Medulla oblongata (tissue), 1 donor: ENCODE data around the gene KCNK15.
A peak's percentile ranks its signal among the peaks of the same experiment; 100 is the strongest.
"Not testable (repeated sequence)": the region's sequence is repeated elsewhere in the genome, so short reads cannot be mapped to it uniquely, and the experiment has no call there.

ENCODE experiments used
- DNase-seq: peaks from one replicate; pipeline ENCODE4 v3.0.0-alpha.2; 2015; ENCODE audit errors: extremely low spot score

Gene KCNK15

DNA sequence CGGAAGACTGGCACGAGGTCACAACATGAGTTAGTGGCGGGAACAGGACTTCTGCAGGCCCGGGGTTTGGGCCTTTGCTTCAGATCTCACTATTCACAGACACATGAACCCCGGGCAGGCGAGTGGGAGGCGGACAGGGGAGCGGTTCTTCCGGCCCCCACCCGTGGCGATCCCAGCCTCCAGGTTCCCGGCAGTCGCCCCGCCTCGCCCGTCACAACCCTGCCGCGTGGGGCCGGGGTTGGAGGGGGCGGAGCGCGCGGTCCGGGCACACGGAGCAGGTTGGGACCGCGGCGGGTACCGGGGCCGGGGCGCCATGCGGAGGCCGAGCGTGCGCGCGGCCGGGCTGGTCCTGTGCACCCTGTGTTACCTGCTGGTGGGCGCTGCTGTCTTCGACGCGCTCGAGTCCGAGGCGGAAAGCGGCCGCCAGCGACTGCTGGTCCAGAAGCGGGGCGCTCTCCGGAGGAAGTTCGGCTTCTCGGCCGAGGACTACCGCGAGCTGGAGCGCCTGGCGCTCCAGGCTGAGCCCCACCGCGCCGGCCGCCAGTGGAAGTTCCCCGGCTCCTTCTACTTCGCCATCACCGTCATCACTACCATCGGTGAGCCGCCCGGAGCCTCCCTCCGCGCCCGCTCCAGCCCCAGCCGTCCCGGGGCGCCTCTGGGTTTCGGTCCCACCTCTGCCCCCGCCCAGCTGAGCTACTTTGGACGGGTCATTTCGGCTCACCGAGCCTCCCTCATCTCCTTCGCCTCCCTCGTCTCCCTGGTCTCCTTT lies at the start of gene KCNK15:
Gene KCNK15 (plus strand): TSS at position 268 of the 769 bp plus-strand sequence. CDS start 46 bp downstream, at position 314.
- DNase-seq = no peak

DNA sequence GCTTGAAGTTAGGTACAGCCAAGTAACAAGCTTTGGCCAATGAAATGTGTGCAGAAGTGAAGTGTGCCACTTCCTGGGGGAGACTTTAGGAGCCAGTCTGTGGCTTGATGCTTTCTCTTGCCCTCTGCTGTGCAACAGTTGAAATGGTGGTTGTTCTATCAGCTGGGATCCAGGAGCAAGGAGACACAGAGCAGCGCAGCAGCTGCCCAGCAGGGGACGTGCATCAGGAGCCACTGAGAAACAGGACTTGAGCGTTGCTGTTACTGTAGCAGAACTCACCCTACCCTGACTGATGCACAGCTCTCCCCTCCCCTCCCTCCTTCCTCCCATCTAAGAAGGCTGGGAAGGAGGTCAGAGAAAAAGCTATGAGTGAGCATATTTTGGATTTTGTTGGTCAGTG lies 49.4 kb upstream of the KCNK15 start:
- DNase-seq = no peak

DNA sequence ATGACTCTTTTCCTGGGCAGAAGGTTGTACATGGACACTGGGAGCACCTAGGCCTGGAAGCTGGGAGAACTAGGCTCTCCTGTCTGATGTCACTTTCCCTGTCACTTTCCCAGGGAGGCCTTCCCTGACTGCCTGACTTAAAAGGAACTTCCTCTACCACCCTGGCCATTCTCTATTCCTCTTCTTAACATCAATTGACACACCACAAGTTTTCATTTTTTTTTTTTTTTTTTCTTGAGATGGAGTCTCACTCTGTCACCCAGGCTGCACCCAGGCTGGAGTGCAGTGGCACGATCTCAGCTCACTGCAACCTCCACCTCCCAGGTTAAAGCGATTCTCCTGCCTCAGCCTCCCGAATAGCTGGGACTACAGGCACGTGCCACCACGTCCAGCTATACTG lies 48.6 kb upstream of the KCNK15 start:
- DNase-seq = not testable (repeated sequence)

DNA sequence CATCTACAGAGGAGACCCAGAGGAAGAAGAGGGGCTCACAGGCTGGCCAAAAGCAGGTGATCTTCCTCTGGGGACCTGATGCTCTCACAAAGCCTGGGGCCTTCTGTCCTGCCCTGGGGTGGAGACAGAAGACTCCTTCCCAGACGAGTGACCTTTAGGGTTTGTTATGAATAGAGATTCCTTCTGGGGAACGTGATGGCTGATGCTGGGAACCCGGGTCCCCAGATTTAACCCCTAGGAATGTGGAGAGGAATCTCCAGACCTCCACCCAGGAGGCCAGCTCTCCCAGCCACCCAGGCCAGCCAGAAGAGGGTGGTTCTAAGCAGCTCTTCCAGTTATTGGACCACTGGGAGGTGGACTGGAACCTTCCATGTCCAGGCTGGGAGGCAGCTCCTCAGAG lies 47.3 kb upstream of the KCNK15 start:
- no peak for DNase-seq

DNA sequence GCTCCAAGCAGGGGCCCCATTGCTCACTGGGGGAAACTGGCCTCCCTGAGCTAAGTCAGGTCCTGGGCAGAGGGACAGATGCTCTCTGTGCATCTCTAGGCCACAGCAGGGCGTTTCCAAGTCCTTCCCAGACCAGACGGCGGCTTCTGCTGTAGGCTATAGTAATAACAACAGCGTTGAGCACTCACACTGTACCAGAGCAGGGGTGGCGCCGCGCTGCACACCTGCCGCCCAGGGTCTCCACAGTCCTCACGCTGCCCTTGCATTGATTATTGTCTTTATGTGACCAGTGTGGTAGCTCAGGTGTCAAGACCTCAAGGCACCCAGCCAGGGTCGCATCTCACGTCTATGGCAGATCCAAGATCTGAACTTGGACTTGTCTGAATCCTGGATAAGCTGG lies 45.4 kb upstream of the KCNK15 start:
- no peak for DNase-seq

DNA sequence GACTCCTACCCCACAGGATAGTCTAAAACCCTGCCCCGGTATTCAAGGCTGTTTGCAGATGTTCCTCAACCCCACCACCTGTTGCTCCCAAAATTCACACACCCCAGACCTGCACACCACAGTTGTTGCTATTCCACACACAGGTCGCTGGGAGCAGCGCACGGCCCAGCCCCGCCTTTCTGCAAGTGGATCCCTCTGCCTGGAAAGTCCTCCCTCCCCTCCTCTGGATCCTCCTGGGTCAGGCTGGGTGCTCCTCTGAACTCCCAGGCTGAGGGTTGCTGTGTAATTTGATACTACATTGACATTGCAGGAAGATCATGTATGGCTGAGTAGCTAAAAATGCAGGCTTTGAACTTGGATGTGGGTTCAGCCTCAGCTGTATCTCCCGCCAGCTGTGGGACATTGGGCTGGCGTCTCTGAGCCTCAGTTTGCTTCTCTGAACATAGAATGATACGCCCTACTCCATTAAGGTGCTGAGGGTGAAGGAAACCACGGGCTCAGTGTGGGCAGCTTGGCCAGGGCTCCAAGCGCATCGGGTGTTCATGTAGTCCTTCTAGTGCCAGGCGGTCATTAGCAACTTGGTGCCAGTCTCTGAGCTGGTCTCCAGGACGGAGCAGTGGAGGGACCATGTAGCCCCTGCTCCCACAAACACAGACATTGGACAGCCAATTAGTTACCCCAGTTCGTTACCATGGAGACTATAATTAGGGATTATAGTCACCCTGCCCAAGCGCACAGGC lies 44.4 kb upstream of the KCNK15 start:
- DNase-seq = no peak

DNA sequence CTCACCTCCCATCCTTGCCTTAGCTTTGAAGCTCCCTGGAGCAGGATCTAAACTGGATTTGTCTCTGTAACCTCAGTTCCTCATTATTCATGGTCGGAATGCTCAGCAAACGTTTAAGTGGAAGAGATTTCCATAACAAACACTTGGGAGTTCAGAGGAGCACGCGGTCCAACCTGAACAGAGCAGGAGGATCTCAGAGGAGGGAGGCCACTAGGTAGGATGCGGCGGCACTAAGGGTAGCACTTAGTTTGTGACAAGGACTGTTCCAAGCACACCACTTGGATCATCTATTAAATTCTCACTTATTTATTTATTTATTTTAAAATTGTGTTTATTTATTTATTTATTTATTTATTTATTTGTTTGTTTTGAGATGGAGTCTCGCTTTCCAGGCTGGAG lies 43.8 kb upstream of the KCNK15 start:
- DNase-seq = no peak

DNA sequence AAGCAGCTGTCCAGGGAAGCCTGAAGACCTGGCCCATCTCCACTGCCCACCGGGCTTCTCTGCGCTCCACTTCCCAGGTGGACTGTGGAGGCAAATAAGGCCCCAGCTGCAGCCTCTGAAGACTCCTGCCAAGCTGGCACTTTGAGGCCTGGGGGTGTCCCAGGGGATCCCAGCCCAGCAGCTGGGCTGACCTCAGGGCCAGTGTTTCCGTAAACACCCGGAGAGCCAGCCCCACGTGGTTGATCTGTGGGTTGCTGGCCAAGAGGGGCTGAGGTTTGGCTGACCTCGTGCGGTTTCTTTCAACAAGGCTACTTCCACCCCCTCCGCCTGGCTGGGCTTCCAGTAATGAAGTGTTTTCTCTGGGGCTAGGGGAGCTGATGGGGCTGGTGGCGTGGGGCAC lies 42.9 kb upstream of the KCNK15 start:
- peak; percentile 87 for DNase-seq

DNA sequence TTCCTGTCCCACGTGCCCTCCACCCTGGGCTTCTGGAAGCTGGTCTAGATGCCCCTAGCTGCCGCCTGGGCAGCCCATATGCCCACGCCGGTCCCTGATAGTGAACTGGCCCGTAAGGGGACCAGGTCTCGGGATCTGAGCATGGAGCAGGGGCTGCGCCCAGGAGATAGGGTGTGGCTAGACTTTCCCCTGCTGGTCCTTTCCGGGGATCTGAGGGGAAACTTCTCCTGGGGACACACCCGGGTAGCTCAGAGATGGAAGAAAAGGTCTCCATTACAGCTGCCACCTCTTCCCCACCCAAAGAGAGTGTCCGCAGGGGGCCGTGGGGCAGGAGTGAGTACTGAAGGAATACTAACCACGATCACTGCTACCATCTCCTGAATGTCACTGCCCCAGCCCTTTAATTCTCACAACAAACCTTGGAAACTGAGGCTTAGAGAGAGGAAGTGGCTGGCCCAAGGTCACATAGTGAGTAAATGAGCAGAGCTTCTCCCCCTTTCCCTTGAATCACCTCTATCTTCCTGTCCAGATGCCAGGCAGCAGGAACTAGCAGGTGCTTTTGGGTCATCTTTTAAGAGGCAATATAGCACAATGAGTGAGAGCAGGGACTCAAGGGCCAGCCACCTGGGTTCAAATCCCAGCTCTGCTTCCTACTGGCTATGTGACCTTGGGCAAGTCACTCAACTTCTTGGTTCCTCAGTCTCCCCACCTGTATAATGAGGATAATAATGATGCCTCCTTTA lies 42.3 kb upstream of the KCNK15 start:
- DNase-seq = no peak

DNA sequence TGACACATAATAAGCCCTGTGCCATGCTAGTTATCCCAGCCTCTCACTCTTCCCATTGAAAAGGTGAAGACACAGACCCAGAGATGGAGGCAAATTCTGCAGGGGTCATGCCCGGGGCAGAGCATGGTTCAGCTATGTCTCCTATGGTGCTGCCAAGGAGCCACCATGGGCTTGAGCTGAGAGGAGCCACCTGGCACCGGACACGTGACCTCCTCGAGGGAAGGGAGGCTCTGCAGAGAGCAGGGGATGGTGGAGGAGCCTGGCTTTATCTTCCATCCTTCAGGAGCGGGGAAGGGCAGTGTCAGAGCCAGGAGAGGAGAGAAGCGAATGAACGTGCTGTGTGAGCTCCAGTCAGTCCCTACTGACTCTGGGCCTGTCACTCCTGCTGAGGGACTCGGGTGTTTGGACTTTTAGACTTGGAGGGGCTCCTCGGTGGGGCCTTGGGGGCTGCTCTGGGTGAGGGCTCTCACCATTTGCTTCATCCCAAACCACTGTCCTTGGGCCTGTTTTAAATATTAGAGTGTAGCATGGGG lies 41.6 kb upstream of the KCNK15 start:
- DNase-seq = no peak

DNA sequence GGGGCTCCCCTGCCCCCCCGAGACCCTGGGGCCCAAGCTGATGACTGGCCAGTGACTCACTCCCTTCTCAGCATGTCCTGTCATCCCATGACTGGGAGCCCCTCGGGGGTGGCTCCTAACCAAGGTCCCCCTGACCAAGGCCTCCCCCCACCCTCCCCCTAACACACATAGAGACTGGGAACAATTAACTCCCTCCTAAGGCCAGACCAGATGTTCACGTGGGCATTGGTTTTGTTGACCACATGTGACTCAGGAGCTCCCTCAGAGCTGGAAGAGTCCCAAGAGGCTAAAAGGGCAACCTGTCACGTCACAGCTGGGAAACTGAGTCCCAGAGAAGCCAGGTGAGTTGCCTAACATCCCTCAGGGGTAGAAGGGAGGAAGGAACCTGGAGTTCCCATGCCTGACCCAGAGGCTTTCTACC lies 41.1 kb upstream of the KCNK15 start:
- DNase-seq = no peak

DNA sequence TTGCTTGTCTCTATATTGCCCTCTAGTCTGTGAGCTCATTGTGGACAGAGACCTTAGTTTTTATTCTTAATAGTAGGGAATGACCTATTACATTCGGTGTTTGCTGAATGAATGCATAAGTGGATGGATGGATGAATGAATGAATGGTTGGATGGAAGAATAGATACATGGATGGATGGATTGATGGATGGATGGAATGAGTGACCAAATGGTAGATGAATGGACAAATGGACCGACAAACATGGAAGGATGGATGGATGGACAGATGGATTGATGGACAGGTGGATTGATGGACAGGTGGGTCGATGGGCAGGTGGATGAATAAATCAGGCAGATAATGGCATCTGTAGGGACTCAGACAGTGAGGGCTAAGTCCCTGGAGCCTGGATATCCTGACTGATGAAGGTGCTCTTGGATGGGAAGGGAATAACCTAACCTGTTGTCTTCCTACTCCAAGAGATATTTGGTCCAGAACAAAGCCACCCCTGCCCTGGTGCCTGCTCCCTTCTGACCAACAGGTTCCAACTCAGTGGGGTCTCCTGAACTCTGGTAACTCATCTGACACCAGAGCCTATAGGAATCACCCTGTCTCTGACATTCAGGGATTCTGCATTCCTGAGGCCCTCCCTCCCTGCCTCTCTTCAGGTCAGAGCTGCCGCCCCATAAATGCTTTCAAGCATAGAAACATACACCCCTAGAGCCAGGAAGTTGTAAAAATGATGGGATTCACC lies 40.1 kb upstream of the KCNK15 start:
- no peak for DNase-seq

DNA sequence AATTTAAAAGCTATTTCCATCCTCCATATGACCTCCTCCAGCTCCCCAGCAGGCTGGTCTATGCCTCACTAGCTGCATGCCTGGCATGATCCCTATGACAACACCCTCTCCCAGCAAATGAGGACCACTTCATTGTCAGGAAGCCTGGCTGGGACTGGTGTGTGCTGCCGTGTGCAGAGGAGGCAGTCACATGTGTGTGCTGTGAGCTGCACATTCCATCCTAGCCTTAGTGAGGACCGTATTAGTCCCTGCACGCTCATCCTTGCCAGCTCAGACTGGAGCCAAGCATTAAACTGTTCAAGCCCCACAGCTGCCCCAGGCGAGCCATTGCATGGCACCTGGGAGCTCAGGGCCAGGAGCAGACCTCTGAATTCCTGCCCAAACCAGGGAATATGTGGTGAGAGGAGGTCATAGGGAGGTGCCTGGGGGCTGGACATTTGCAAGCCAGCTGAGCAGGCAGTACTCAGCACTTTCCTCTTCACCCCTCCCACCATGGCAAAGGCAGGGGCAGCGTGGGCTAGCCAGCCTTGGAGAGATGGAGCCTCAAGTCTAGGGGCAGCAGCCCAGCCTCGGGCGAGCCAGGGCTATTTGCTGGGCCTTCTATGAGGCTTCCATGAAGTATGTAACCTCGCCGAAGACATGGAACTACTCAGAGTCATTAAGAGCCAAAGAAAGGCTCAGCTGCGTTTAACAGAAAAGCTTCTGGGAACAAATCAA lies 39.2 kb upstream of the KCNK15 start:
- DNase-seq = no peak

DNA sequence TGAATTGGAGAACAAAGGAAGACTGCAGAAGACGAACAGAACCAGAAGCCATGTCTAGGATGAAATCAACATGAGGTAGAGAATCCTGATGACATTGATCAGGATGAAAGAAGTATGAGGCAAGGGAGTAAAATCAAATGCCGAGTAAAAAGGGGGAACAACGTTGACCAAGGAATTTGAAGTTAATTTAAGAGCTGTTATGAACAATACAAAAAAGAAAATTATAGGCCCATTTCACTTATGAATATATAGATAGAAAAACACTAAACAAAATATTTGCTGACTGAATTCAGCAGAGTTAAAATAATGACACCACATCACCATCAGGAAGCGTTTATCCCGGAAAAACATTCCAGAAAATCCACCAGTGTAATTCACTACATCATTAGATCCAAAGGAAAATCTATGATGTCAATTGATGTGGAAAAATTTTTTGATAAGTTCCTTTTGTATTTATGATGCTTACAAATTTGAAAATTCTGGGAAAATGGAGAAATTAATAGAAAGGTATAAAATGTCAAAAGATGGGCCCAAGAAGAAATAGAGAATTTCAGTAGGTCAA lies 38.6 kb upstream of the KCNK15 start:
- DNase-seq = no peak

DNA sequence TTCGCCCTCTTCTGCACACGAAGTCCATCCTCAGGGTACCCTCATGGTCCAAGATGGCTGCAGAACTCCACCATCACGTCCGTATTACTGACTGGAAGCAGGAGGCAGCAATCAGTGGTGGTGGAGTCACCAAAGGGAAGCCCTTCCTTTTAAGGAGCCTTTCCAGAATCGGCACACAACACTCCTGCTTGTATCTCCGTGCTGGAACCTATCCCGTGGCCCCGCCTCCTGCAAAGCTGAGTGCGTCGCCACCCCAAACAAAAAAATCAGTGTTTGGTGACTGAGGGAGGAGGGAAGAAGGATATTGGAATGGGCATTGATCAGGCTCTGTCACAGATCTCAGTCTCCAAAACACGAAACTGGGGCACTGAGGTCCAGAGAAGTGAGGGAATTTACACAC lies 36.3 kb upstream of the KCNK15 start:
- no peak for DNase-seq

DNA sequence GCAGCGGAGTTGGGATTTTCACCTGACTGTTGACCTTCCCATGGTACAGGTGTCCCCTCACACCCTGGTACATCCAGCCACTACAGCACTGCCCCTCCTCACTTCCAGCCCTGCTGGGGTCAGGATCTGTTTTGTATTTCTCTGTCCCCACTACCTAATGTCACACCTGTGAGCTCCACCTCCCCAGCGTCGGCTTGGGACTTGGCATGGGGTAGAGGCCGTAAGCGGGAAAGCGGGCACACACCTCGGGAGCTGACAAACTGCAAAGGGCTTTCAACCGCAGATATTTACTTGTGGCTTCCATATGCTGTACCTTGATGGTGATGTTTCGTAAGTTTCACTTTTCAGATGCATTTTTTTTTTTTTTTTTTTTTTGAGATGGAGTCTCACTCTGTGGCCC lies 35.9 kb upstream of the KCNK15 start:
- DNase-seq = no peak

DNA sequence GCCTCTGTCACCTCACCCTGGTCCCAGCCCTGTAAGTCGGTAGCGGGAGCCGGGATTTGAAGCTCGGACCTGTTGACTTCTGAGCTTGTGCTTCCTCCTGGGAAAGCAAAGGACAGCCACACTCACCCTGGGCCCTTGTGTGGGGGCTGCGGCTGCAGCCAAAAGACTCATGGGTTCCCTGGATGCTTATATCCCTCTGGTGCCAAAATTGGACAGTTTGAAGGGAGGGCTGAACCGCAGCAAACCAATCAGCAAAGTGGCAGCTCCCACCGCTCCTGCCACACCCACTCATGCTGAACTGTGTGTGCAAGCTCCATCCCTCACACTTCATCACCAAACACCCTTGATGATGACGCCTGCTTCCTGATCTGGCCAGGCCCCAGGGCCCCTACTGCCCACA lies 34.4 kb upstream of the KCNK15 start:
- DNase-seq = no peak

DNA sequence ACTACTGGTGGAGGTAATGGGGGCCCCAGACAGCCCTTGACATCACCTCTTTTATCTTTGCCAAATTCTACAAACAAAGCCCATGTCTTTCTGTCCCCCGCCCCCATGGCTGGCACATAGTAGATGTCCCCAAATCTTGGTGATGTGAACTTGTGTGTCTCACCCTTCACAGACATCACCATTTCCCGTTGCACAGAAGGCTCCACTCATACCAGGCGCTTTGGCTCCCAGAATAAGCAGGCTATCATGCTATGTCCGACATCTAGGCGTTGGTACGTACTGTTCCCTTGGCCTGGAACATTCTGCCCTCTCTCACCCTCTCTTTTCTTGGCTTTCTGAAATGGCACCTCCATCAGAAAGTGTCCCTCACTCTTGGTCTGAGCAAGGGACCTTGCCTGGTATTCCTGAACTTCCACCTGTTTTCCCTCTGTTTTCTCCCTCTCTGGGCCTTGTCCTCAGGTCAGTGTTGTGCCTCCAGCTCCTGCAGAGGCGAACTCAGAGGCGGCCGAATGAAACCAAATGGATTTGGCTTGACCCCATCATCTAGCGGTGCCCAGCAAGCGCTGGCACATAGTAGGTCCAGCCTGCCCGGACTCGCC lies 31.5 kb upstream of the KCNK15 start:
- no peak for DNase-seq

DNA sequence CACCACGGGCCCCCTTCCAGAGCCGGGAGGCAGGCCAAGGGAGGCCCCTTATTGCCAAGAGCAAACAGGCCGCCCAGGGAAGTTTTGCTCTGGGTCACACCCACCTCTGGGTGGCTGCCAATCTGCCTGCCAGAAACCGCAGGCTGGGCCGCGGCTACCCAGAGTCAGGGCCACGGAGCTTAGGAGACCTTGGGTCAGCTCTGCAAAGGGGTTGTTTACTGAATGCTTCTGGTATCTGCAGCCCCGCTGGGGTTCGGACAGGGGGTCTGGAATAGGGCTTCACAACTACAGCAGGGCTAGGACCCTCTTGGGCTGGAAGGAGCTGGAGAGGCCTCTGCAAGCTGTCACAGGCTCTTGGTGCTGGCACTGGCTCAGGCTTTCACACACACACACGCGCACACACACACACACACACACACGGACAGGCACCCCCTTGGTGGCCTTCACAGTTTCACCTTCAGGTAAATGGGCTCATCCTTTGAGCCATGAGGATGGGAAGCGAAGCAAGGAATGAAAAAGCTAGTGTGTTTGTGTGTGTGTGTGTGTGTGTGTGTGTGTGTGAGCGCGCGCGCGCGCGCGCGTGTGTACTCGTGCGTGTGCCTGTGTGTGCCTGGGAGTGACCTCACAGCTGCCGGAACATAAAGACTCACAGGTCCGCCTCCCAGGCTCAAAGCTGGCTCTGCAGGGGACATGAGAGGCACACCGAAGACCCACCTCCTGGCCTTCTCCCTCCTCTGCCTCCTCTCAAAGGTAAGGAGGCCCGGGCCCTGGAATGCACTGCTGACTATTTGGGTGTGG lies 30.8 kb upstream of the KCNK15 start, which contains the start of gene CCN5:
Gene CCN5 (plus strand): TSS at position 669 of the 798 bp plus-strand sequence. CDS start 22 bp downstream, at position 691.
- DNase-seq = peak; percentile 70
